Measurements from ENCODE around the gene ALG14. TPM values are rescaled to one million over a fixed set of nuclear protein-coding genes. Genes with fewer than 3 reads are reported as not detected.

Gene ALG14
- total RNA-seq, 1 donor from 2014 or later, result 5.5 TPM

DNA sequence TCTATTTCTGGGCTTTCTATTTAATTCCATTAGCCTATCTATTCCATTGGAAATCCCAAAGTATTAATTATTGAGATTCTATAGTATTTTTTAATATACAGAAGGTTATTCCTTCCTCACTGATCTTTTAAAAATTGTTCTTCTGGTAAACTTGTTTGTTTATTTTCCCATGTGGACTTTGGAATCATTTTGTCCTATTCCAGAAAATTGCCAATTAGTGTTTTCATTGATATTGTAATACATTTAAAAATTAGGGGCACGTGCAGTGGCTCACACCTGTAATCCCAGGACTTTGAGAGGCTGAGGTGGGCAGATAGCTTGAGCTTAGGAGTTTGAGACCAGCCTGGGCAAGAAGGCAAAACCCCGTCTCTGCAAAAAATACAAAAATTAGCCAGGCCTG, 36.0 kb upstream of the ALG14 start:
- H3K36me3 Mint-ChIP-seq (ENCODE audit: low read depth), result no peaks in the 10 kb centered on the region
- no peaks in the 10 kb centered on the region for H3K4me1 Mint-ChIP-seq
- no peaks in the 10 kb centered on the region for H3K9me3 Mint-ChIP-seq
- TF ChIP-seq, protein P1, sequence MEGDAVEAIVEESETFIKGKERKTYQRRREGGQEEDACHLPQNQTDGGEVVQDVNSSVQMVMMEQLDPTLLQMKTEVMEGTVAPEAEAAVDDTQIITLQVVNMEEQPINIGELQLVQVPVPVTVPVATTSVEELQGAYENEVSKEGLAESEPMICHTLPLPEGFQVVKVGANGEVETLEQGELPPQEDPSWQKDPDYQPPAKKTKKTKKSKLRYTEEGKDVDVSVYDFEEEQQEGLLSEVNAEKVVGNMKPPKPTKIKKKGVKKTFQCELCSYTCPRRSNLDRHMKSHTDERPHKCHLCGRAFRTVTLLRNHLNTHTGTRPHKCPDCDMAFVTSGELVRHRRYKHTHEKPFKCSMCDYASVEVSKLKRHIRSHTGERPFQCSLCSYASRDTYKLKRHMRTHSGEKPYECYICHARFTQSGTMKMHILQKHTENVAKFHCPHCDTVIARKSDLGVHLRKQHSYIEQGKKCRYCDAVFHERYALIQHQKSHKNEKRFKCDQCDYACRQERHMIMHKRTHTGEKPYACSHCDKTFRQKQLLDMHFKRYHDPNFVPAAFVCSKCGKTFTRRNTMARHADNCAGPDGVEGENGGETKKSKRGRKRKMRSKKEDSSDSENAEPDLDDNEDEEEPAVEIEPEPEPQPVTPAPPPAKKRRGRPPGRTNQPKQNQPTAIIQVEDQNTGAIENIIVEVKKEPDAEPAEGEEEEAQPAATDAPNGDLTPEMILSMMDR (conservative IDR thresholded peaks at IDR 0.05), result no peak
- peaks cover 6% of the 10 kb centered on the region for H3K27me3 Mint-ChIP-seq (ENCODE audit: low read depth)
- no peak for DNase-seq (ENCODE audit: low read depth, low spot score)
- no peak overlapping the region for H3K4me3 Mint-ChIP-seq
- no peak overlapping the region for H3K27ac Mint-ChIP-seq (ENCODE audit: unreplicated experiment)

DNA sequence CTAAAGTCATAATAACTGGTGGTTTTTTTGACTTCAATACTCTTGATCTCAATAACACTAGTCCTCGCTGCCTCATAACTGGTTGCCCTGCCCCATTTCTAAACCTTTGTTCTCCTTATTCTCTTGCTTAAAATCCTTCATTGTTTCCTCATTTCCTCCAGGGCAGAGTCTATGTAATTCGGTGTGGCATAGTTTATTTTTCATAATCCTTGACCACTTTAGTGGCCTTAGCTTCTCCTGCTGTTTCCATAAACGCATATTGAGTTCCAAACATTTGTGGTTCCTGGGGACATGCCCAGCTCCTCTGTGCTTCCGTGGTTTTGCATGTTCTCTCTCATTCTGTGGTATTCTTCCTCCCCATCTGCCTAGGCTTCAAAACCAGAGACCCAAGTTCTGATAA, 25.4 kb upstream of the ALG14 start:
- Mint-ChIP-seq H3K9me3 (no peaks in the 10 kb centered on the region), H3K4me1 (no peaks in the 10 kb centered on the region), H3K4me3 (no peak overlapping the region), H3K27me3 (ENCODE audit: low read depth) (no peaks in the 10 kb centered on the region), H3K27ac (ENCODE audit: unreplicated experiment) (no peak overlapping the region), H3K36me3 (ENCODE audit: low read depth) (no peaks in the 10 kb centered on the region)
- TF ChIP-seq, protein P1 (conservative IDR thresholded peaks at IDR 0.05), result no peak
- no peak for DNase-seq (ENCODE audit: low read depth, low spot score)

DNA sequence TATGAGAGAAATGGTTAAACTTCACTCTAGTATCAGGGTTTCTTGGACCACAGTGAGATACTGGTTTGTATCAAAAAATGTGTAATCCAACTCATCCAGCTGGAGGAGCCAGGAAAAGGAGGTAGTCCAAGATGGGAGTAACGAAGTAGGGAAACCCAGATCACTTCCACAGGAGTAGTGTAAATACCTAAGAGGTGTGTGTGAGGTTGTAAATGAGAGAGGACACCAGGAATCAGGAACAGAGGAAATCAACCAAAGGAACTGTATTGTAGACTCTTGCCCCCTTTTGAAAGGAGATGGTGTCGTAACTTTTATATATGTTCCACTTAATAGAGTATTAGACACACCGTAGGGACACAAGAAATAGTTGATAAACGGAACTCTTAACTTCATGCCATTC, 24.7 kb upstream of the ALG14 start:
- TF ChIP-seq, protein P1 (conservative IDR thresholded peaks at IDR 0.05), result no peak
- Mint-ChIP-seq H3K4me3 (no peak overlapping the region), H3K27ac (ENCODE audit: unreplicated experiment) (no peak overlapping the region), H3K9me3 (no peaks in the 10 kb centered on the region), H3K36me3 (ENCODE audit: low read depth) (no peaks in the 10 kb centered on the region), H3K4me1 (no peaks in the 10 kb centered on the region), H3K27me3 (ENCODE audit: low read depth) (no peaks in the 10 kb centered on the region)
- no peak for DNase-seq (ENCODE audit: low read depth, low spot score)

DNA sequence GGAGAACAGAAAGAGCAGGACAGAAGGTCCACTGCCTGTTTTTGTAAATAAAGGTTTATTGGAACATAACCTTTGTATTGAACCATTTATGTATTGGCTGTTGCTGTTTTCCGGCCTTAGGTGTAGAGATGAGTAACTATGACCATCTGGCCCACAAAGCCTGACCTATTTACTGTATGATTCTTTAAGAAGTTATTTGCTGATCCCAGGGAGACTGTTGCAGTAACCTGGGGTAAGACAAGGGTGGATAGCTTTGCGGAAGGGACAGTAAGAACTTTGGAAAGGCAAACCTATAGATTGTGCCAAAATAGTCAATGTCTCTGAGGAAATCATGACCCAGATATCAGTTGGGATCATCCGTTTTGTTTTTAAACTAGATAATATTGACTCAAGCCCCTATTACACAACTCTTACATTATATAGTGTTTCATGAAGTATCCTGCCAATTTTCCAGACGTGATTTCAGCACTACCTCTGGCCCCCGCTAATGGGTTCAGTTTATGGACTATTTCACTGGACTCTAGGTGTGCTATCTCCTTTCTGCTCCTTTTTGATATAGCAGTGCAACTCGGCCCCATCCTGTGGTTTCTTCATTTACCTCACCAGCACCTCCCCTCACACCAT, 23.6 kb upstream of the ALG14 start:
- Mint-ChIP-seq H3K9me3 (no peaks in the 10 kb centered on the region), H3K27ac (ENCODE audit: unreplicated experiment) (no peak overlapping the region), H3K27me3 (ENCODE audit: low read depth) (no peaks in the 10 kb centered on the region), H3K36me3 (ENCODE audit: low read depth) (no peaks in the 10 kb centered on the region), H3K4me3 (no peak overlapping the region), H3K4me1 (no peaks in the 10 kb centered on the region)
- DNase-seq (ENCODE audit: low read depth, low spot score), result no peak
- TF ChIP-seq, protein P1 (conservative IDR thresholded peaks at IDR 0.05), result no peak

DNA sequence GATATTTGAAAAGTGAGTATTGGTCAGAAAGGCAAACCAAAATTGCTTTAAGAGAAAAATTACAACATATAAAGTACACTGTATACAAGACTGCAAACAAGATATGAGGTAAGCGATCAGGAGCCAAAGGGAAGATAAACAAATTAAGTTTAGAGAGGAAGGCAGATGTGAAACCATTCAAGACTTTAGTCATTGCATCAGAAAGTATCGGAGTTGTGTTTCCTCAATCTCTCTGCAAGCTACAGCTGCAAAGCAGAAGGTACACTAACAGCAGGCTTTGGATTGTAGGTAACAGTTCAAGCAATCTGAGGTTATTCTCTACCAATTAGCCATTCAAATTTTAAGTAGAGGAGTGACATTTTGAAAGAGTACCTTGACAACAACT, 23.1 kb upstream of the ALG14 start:
- DNase-seq (ENCODE audit: low read depth, low spot score), result no peak

More for the DNA sequence above, 23.1 kb upstream of the ALG14 start:
- Mint-ChIP-seq H3K27ac (ENCODE audit: unreplicated experiment) (no peak overlapping the region), H3K4me1 (no peaks in the 10 kb centered on the region), H3K36me3 (ENCODE audit: low read depth) (no peaks in the 10 kb centered on the region), H3K27me3 (ENCODE audit: low read depth) (no peaks in the 10 kb centered on the region), H3K9me3 (peaks cover 2% of the 10 kb centered on the region), H3K4me3 (no peak overlapping the region)
- TF ChIP-seq, protein P1 (conservative IDR thresholded peaks at IDR 0.05), result no peak

Data from neural crest cell (in vitro differentiated cells).